PFSK-1 (cell line): Measurements from ENCODE around the gene SENP1. TPM values are rescaled to one million over a fixed set of nuclear protein-coding genes. Genes with fewer than 3 reads are reported as not detected.
A peak's percentile ranks its signal among the peaks of the same experiment; 100 is the strongest.

Experiments used
- FOXP2 ChIP-seq: optimal IDR thresholded peaks from 2 replicates; pipeline ENCODE3; 2011; ENCODE audit warnings: borderline replicate concordance, control low read depth, inconsistent platforms; ENCODE audit not compliant: insufficient read depth; ENCODE audit errors: extremely low read length, extremely low read depth
- POLR2AphosphoS5 ChIP-seq: IDR thresholded peaks from 2 replicates; pipeline ENCODE4 v1.6.1; 2012; ENCODE audit warnings: low read depth, mild to moderate bottlenecking, control low read depth, low read length, moderate library complexity
- REST ChIP-seq, 2 experiments: IDR thresholded peaks; 2 replicates each; pipeline versions ENCODE4 v1.6.1 to v1.8.0; 2011 to 2012; ENCODE audit warnings: low read depth in 2 of 2, low read length in 2 of 2, control low read depth in 1 of 2, inconsistent platforms in 1 of 2, mild to moderate bottlenecking in 1 of 2, moderate library complexity in 1 of 2; ENCODE audit not compliant: insufficient read depth in 1 of 2
- SIN3A ChIP-seq: IDR thresholded peaks from 2 replicates; pipeline ENCODE4 v1.6.1; 2012; ENCODE audit warnings: mild to moderate bottlenecking, low read length, moderate library complexity, borderline replicate concordance; ENCODE audit not compliant: insufficient read depth
- TAF1 ChIP-seq: IDR thresholded peaks from 2 replicates; pipeline ENCODE4 v1.6.1; 2012; ENCODE audit warnings: low read length, control low read depth, borderline replicate concordance; ENCODE audit not compliant: insufficient read depth
- polyA plus RNA-seq: library from polyadenylated mRNA; unstranded; fragments of >200 nt; gene quantifications from one replicate; pipeline ENCODE4 v1.2.1, GENCODE V29; 2012; ENCODE audit warnings: low read depth, missing spikeins; ENCODE audit not compliant: insufficient read length

The SENP1 gene
- 4.3 TPM for polyA plus RNA-seq

DNA sequence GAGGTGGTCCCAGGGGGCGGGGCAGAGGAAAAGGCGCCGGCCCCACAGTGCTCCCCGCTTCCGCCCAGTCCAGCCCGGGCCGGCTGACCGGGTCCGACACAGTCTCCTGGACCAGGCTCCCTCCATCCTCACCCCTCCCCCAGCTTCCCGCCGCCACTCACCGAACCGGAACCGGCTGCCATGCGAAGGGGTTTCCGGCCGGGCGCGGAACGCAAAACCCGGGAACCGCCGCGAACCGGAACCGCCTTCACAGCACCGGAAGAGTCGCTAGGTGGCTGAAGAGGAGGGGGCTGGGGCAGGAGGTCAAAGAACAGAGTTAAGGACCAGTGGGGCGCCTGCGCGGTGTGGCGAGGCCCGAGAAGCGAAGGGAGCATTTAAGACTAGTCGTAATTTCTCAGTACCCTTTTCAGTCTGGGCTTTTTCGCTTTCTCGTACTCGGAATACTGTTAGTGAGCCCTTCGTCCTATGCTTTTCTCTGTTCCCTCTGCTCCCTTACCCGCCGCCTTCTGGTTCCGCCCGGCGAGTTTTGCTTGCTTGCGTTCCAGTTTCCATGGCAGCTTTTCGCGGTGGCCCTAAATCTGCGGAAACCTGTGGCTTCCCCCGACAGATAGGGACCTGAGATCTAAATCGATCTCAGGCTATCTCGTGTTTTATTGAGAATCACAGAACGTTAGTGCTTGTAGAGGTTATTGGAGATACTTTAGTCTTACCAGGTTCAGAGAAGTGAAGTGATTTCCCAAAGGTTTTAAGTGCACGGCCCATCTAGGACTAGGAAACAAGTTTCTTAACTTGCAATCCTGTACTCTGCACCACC, at the start of gene SENP1:
SENP1 (minus strand) TSS at position 213 of the 814 bp plus-strand sequence. CDS start 4,607 bp downstream, outside the sequence.
- TF ChIP-seq POLR2AphosphoS5 (peak; percentile 73; the same call in 1 of the 2 replicates), TAF1 (peak; percentile 74; the same call in 1 of the 2 replicates), SIN3A (peak; percentile 13; the same call in 1 of the 2 replicates), REST (IDR thresholded peaks at IDR 0.05; ENCODE audit: insufficient read depth in 1 of 2, low read depth in 2 of 2, low read length in 2 of 2) (peak in 1 of 2 experiments; percentile 6; a peak in 1 of 4 replicates), FOXP2 (peak; percentile 50)

DNA sequence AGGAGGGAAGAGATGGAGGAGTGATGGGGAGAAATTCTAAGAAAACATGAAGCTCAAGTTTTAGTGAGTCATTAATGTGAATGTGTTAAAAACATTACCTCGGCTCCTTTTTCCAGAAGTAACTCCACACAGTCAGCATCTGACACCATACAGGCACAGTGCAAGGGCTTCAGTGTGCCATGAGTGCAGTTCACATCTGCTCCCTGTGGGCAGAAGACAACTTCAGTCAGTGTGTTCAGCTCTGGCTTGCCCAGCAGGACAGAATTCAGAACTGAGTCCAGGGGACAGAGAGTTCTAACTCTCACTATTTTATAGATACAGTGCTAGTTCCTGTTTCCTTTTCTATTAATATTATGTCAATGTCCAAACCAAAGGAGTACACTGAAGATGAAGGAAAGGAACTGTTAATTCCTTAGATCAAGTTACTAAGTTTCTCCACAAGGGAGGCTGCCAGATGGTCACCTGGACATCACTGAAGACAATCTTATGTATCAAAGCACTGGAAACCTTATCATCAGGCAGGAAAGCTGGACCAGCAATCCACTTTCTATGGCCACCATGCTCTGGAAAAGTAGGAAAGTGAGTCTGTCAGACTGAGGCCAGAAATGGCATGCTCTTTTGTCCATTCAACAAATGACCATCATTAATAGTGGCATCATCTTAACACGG, 45.4 kb upstream of the SENP1 start:
- TF ChIP-seq POLR2AphosphoS5 (no peak), REST (IDR thresholded peaks at IDR 0.05; ENCODE audit: insufficient read depth in 1 of 2, low read depth in 2 of 2, low read length in 2 of 2) (no peak), SIN3A (no peak), FOXP2 (no peak), TAF1 (no peak)

- TF ChIP-seq POLR2AphosphoS5: no peak
- no peak for TF ChIP-seq SIN3A
- TF ChIP-seq FOXP2: no peak
- TF ChIP-seq TAF1: no peak
Observed at GRCh38 chr12:48145981-48146380, 40.1 kb upstream of the SENP1 start.

- TF ChIP-seq TAF1 (no peak), SIN3A (no peak), FOXP2 (no peak), POLR2AphosphoS5 (no peak), REST (IDR thresholded peaks at IDR 0.05; ENCODE audit: insufficient read depth in 1 of 2, low read depth in 2 of 2, low read length in 2 of 2) (no peak)
Observed at GRCh38 chr12:48143898-48144297, 38.0 kb upstream of the SENP1 start.
